A673 (cell line): ENCODE data around the gene CHSY3. TPM values are rescaled to one million over a fixed set of nuclear protein-coding genes. Genes with fewer than 3 reads are reported as not detected.

Source experiments
- BruUV-seq: library from RNA; stranded (reverse); fragments of 400-500 nt; replicated peaks from 2 replicates; lab custom pipeline; 2021; lab: Mats Ljungman, UMichigan
- CTCF ChIA-PET: fragments of 300-600 bp; sonication (Branson Sonifier 250); formaldehyde crosslinking; loops from one replicate; lab custom pipeline; 2022; ENCODE audit warnings: antibody characterized with exemption; lab: Charles Lee
- POLR2A ChIA-PET: fragments of 300-600 bp; sonication (Branson Sonifier 250); formaldehyde crosslinking; loops from one replicate; lab custom pipeline; 2022; ENCODE audit warnings: antibody characterized with exemption; ENCODE audit not compliant: low non-redundant PET; lab: Charles Lee
- DNase-seq: peaks from one replicate; pipeline ENCODE4 v3.0.0-alpha.2; 2015; ENCODE audit warnings: low spot score
- H3K27ac ChIP-seq: fragments of 200-600 bp; sonication (generic); 2 replicates; pipeline ENCODE4 v1.5.1; 2016; ENCODE audit warnings: mixed run types, low read depth, mild to moderate bottlenecking, mixed read lengths, antibody characterized with exemption, low read length; ENCODE audit not compliant: poor library complexity, severe bottlenecking
- H3K27me3 ChIP-seq: fragments of 200-600 bp; sonication (generic); replicated peaks from 2 replicates; pipeline ENCODE4 v1.6.1; 2017; ENCODE audit warnings: mixed run types, low read depth, mild to moderate bottlenecking, mixed read lengths, antibody characterized with exemption, low read length; ENCODE audit not compliant: insufficient read depth, poor library complexity
- H3K36me3 ChIP-seq: fragments of 200-600 bp; sonication (generic); 2 replicates; pipeline ENCODE4 v1.6.1; 2016; ENCODE audit warnings: mixed run types, mild to moderate bottlenecking, mixed read lengths, antibody characterized with exemption, low read length; ENCODE audit not compliant: insufficient read depth, poor library complexity, severe bottlenecking
- H3K4me1 ChIP-seq: fragments of 200-600 bp; sonication (generic); 2 replicates; pipeline ENCODE4 v1.6.1; 2017; ENCODE audit warnings: mixed run types, mild to moderate bottlenecking, mixed read lengths, antibody characterized with exemption, low read length; ENCODE audit not compliant: insufficient read depth, poor library complexity, severe bottlenecking
- H3K4me3 ChIP-seq: fragments of 200-600 bp; sonication (generic); 2 replicates; pipeline ENCODE4 v1.5.1; 2016; ENCODE audit warnings: low read depth, mixed run types, mild to moderate bottlenecking, mixed read lengths, low read length; ENCODE audit not compliant: poor library complexity, severe bottlenecking
- H3K9me3 ChIP-seq: fragments of 200-600 bp; sonication (generic); 2 replicates; pipeline ENCODE4 v1.6.1; 2016; ENCODE audit warnings: mixed run types, low read depth, mild to moderate bottlenecking, mixed read lengths, antibody characterized with exemption, low read length; ENCODE audit not compliant: poor library complexity, severe bottlenecking
- CTCF ChIP-seq: fragments of 300-800, 200-600 bp; sonication (generic); conservative IDR thresholded peaks from 2 replicates; pipeline ENCODE4 v1.5.1; 2017; ENCODE audit warnings: low read depth, mild to moderate bottlenecking, antibody characterized with exemption, low read length, moderate library complexity, mixed read lengths
- EZH2 ChIP-seq: fragments of 200-600 bp; sonication (generic); IDR thresholded peaks from 2 replicates; pipeline ENCODE4 v1.6.1; 2017; ENCODE audit warnings: borderline replicate concordance, low read depth, mild to moderate bottlenecking, mixed read lengths, antibody characterized with exemption, low read length; ENCODE audit not compliant: poor library complexity, severe bottlenecking
- intact Hi-C: fragments of 100-400 bp; cut with micrococcal nuclease; formaldehyde crosslinking; loops from one replicate; pipeline ENCODE4 v1.10.0; 2022; ENCODE audit not compliant: unreplicated experiment
- total RNA-seq: library from RNA; stranded (reverse); gene quantifications from 2 replicates; pipeline ENCODE4 v1.2.3, GENCODE V29; 2021

Gene CHSY3
- total RNA-seq, 1 experiment from 2014 or later, result not detected

GRCh38 chr5:130024006-130024405 is 119.7 kb downstream of the CHSY3 start:
- Histone ChIP-seq H3K4me1 (no peaks in the 10 kb centered on the region), H3K27me3 (no peaks in the 10 kb centered on the region), H3K36me3 (no peaks in the 10 kb centered on the region), H3K4me3 (no peak overlapping the region), H3K9me3 (no peaks in the 10 kb centered on the region), H3K27ac (no peak overlapping the region)
- ChIA-PET CTCF (no interaction called here), POLR2A (no interaction called here)
- BruUV-seq, result no TSS peak
- intact Hi-C loops, result no loop called here
- TF ChIP-seq CTCF (no peak), EZH2 (no peak)
- DNase-seq, result no peak

DNA sequence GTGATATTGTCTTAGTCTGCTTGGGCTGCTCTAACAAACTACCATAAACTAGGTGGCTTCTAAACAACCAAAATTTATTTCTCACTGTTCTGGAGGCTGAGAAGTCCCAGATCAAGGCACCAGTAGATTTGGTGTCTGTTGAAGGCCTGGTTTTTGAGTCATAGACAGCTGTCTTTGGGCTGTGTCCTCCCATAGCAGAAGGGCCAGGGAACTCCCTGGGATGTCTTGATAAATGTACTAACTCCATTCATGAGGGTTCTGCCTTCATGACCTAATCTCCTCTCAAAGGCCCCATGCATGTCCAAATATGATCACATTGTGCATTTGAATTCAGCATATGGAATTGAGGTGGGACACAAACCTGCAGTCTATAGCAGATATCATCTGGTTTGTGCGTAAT is 121.2 kb downstream of the CHSY3 start:
- BruUV-seq, result no TSS peak
- ChIA-PET POLR2A (no interaction called here), CTCF (no interaction called here)
- no peaks in the 10 kb centered on the region for H3K27me3 ChIP-seq
- TF ChIP-seq CTCF (no peak), EZH2 (no peak)
- no peak overlapping the region for H3K27ac ChIP-seq
- H3K9me3 ChIP-seq, result no peaks in the 10 kb centered on the region
- no peak for DNase-seq
- no peaks in the 10 kb centered on the region for H3K4me1 ChIP-seq
- no peaks in the 10 kb centered on the region for H3K36me3 ChIP-seq
- intact Hi-C loops, result no loop called here
- no peak overlapping the region for H3K4me3 ChIP-seq

GRCh38 chr5:130032807-130033206 is 128.5 kb downstream of the CHSY3 start:
- Histone ChIP-seq H3K9me3 (no peaks in the 10 kb centered on the region), H3K36me3 (no peaks in the 10 kb centered on the region), H3K27me3 (no peaks in the 10 kb centered on the region), H3K4me1 (no peaks in the 10 kb centered on the region), H3K27ac (no peak overlapping the region), H3K4me3 (no peak overlapping the region)
- POLR2A ChIA-PET, result no interaction called here
- BruUV-seq, result no TSS peak
- intact Hi-C loops, result no loop called here
- TF ChIP-seq CTCF (no peak), EZH2 (no peak)
- DNase-seq, result no peak
- CTCF ChIA-PET, result no interaction called here
